ENCODE measurements around the gene ALPL. TPM values are rescaled to one million over a fixed set of nuclear protein-coding genes. Genes with fewer than 3 reads are reported as not detected.

ALPL gene
- total and polyA plus RNA-seq, 10 of the 15 experiments (the other 5 are each of a cell fraction or from before 2014, with no cell fraction given), result 0.07 to 0.59 (median 0.31) TPM; not detected in 2

DNA sequence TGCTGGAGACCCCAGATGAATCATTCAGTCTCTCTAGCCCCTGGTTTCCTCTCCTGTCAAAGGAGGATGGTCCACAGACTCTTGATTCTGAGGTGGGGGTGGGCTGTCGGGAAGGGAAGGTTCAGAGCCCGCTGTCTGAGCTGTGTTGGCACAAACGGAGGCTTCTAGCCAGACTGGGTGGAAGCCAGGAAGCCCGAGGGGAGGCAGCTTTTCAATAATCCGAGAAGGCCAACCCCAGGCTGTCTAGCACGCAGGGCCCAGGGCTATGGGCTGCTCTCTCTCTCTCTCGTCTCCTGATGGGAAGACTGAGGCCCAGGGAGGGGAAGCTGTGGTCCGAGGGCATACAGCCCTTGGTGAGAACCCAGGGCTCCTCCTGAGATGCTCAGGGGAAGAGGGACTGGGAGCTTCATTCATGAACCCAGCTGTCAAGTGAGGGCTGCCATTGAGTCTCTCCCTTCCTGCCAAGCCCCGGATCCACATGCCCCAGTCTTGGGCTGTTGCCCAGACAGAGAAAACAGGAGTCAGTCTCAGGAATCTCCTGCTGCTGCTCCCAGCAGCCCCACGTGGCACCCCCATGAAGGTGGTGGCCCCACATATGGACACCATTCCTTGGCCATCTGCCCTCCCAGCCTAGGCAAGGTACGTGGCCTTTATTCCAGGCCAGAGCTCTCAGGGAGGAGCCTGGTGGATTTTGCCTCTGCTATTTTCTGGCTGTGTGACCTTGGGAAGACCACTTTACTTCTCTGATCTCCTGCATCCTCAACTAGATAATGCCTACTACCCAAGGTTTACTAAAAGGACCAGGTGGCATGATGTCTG is 115.6 kb downstream of the ALPL start (continued):
- TF ChIP-seq REST (IDR thresholded peaks at IDR 0.05; ENCODE audit: low read depth, low read length) (no peak), KLF5 (IDR thresholded peaks at IDR 0.05; ENCODE audit: partially characterized antibody) (no peak)

- Histone ChIP-seq H3K4me1 (ENCODE audit: control insufficient read depth, insufficient read depth, low read length) (no peaks in the 10 kb centered on the region), H3K36me3 (ENCODE audit: control insufficient read depth in 2 of 2, insufficient read depth in 2 of 2, low read length in 1 of 2) (no peaks in the 10 kb centered on the region), H3K27ac (ENCODE audit: control insufficient read depth, insufficient read depth) (no peak overlapping the region), H3K9ac (ENCODE audit: control insufficient read depth, insufficient read depth, low read length) (no peak overlapping the region), H3K27me3 (replicated peaks in 1 of 2; ENCODE audit: control insufficient read depth in 2 of 2, insufficient read depth in 2 of 2, low read length in 1 of 2) (peaks cover 1 to 2% of the 10 kb centered on the region in 2 experiments; a peak in 2 of 4 replicates), H4K20me1 (ENCODE audit: control insufficient read depth, insufficient read depth) (no peaks in the 10 kb centered on the region), H3K9me3 (replicated peaks; ENCODE audit: control insufficient read depth, insufficient read depth, low read length) (no peaks in the 10 kb centered on the region), H3K79me2 (ENCODE audit: control insufficient read depth, insufficient read depth, low read length) (no peaks in the 10 kb centered on the region), H3K4me3 (no peak overlapping the region), H3K4me2 (ENCODE audit: control insufficient read depth, insufficient read depth) (no peak overlapping the region), H2AFZ (ENCODE audit: control insufficient read depth, low read depth, low read length) (no peak overlapping the region)
- no peak for ATAC-seq
- no peak for DNase-seq (ENCODE audit: low read depth, low spot score)
- no peak for FAIRE-seq
- RAD21 ChIA-PET (ENCODE audit: unreplicated experiment), result interaction anchor here (0.6 kb wide), 1 partner anchor 102 kb away, joined by 4 read pairs; no protein-coding TSS in a partner anchor
- SMC1A ChIA-PET (ENCODE audit: uncharacterized antibody, unreplicated experiment), result no interaction called here
- WGBS (ENCODE audit: insufficient coverage, insufficient replicate concordance, low lambda C conversion rate, missing lambda C conversion rate), result 27% methylated on average over 13 of the region's 13 CpGs
- intact Hi-C loops (cut with micrococcal nuclease; ENCODE audit: unreplicated experiment) (no loop called here), in situ Hi-C loops (cut with MboI) (no loop called here)
- CTCF ChIA-PET, result no interaction called here
- BruUV-seq (replicated peaks), result no TSS peak
- POLR2A ChIA-PET, result no interaction called here
- TF ChIP-seq POU2F2 (IDR thresholded peaks at IDR 0.05; ENCODE audit: borderline replicate concordance, low read depth, low read length) (no peak), RUNX3 (IDR thresholded peaks at IDR 0.05; ENCODE audit: low read length) (no peak), HDAC6 (IDR thresholded peaks at IDR 0.05; ENCODE audit: unreplicated experiment) (no peak), POLR2AphosphoS2 (IDR thresholded peaks at IDR 0.05; ENCODE audit: low read depth, low read length) (no peak)
- TF ChIP-seq, protein P1, sequence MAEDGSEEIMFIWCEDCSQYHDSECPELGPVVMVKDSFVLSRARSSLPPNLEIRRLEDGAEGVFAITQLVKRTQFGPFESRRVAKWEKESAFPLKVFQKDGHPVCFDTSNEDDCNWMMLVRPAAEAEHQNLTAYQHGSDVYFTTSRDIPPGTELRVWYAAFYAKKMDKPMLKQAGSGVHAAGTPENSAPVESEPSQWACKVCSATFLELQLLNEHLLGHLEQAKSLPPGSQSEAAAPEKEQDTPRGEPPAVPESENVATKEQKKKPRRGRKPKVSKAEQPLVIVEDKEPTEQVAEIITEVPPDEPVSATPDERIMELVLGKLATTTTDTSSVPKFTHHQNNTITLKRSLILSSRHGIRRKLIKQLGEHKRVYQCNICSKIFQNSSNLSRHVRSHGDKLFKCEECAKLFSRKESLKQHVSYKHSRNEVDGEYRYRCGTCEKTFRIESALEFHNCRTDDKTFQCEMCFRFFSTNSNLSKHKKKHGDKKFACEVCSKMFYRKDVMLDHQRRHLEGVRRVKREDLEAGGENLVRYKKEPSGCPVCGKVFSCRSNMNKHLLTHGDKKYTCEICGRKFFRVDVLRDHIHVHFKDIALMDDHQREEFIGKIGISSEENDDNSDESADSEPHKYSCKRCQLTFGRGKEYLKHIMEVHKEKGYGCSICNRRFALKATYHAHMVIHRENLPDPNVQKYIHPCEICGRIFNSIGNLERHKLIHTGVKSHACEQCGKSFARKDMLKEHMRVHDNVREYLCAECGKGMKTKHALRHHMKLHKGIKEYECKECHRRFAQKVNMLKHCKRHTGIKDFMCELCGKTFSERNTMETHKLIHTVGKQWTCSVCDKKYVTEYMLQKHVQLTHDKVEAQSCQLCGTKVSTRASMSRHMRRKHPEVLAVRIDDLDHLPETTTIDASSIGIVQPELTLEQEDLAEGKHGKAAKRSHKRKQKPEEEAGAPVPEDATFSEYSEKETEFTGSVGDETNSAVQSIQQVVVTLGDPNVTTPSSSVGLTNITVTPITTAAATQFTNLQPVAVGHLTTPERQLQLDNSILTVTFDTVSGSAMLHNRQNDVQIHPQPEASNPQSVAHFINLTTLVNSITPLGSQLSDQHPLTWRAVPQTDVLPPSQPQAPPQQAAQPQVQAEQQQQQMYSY (CRISPR knock-in tag; IDR thresholded peaks at IDR 0.05), result no peak
- TF ChIP-seq, protein P2, sequence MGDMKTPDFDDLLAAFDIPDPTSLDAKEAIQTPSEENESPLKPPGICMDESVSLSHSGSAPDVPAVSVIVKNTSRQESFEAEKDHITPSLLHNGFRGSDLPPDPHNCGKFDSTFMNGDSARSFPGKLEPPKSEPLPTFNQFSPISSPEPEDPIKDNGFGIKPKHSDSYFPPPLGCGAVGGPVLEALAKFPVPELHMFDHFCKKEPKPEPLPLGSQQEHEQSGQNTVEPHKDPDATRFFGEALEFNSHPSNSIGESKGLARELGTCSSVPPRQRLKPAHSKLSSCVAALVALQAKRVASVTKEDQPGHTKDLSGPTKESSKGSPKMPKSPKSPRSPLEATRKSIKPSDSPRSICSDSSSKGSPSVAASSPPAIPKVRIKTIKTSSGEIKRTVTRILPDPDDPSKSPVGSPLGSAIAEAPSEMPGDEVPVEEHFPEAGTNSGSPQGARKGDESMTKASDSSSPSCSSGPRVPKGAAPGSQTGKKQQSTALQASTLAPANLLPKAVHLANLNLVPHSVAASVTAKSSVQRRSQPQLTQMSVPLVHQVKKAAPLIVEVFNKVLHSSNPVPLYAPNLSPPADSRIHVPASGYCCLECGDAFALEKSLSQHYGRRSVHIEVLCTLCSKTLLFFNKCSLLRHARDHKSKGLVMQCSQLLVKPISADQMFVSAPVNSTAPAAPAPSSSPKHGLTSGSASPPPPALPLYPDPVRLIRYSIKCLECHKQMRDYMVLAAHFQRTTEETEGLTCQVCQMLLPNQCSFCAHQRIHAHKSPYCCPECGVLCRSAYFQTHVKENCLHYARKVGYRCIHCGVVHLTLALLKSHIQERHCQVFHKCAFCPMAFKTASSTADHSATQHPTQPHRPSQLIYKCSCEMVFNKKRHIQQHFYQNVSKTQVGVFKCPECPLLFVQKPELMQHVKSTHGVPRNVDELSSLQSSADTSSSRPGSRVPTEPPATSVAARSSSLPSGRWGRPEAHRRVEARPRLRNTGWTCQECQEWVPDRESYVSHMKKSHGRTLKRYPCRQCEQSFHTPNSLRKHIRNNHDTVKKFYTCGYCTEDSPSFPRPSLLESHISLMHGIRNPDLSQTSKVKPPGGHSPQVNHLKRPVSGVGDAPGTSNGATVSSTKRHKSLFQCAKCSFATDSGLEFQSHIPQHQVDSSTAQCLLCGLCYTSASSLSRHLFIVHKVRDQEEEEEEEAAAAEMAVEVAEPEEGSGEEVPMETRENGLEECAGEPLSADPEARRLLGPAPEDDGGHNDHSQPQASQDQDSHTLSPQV (IDR thresholded peaks at IDR 0.05), result no peak
Measured at GRCh38 chr1:21625390-21626190, 116.4 kb downstream of the ALPL start.

All from GM12878 (cell line).